Measurements from ENCODE around the gene RNF225.
"Not testable (repeated sequence)": the region's sequence is repeated elsewhere in the genome, so short reads cannot be mapped to it uniquely, and the experiment has no call there.

RNF225 gene

GRCh38 chr19:58408152-58409009 is 12.9 kb downstream of the RNF225 start, which contains the start of gene ZNF584:
TSS of gene ZNF584 (plus strand) at chr19:58408649. CDS start at chr19:58409148, 499 bp downstream.
- DNase-seq (ENCODE audit: low read depth): peak; percentile 89

- no peak for DNase-seq (ENCODE audit: low read depth)
These were observed 13.7 kb downstream of the RNF225 start for GRCh38 chr19:58409010-58409790.

- DNase-seq (ENCODE audit: low read depth): no peak
These were observed 21.1 kb downstream of the RNF225 start for GRCh38 chr19:58416604-58417003.

GRCh38 chr19:58417071-58417470 is 21.6 kb downstream of the RNF225 start:
- no peak for DNase-seq (ENCODE audit: low read depth)

GRCh38 chr19:58428617-58429016 is 33.2 kb downstream of the RNF225 start:
- DNase-seq (ENCODE audit: low read depth): no peak

GRCh38 chr19:58429745-58430144 is 34.3 kb downstream of the RNF225 start:
- DNase-seq (ENCODE audit: low read depth): no peak

- no peak for DNase-seq (ENCODE audit: low read depth)
These were observed 38.8 kb downstream of the RNF225 start for GRCh38 chr19:58434217-58434616.

GRCh38 chr19:58439576-58440554 is 44.4 kb downstream of the RNF225 start, which contains the start of gene ZNF132:
TSS of gene ZNF132 (minus strand) at chr19:58440153. CDS start at chr19:58439821, 332 bp downstream.
- DNase-seq (ENCODE audit: low read depth): peak; percentile 88

- no peak for DNase-seq (ENCODE audit: low read depth)
These were observed 45.1 kb downstream of the RNF225 start for GRCh38 chr19:58440556-58440955.

- not testable (repeated sequence) for DNase-seq (ENCODE audit: low read depth)
These were observed 47.5 kb downstream of the RNF225 start for GRCh38 chr19:58442986-58443385.

Measured in activated T-helper 1 cell treated with Interleukin-2 at 50 U/mL for 16 hours (primary cell).